Esophagus squamous epithelium (tissue), 4 donors: Measurements from ENCODE around the gene FKBP15.

Experiments
- CTCF ChIP-seq, 6 experiments: fragments of 450-650 bp in 4 of 6; fragments of 200-600 bp in 2 of 6; sonication (generic) in 2 of 6; IDR thresholded peaks; one replicate each; pipeline ENCODE4 v1.5.1; 2016 to 2019; ENCODE audit warnings: antibody characterized with exemption in 6 of 6, mild to moderate bottlenecking in 4 of 6, moderate library complexity in 4 of 6
- POLR2A ChIP-seq, 4 donors: fragments of 450-650 bp; IDR thresholded peaks; one replicate each; pipeline ENCODE4 v1.6.1; 2017; ENCODE audit warnings: antibody characterized with exemption in 4 of 4, mild to moderate bottlenecking in 4 of 4, moderate library complexity in 3 of 4

- TF ChIP-seq CTCF (IDR thresholded peaks at IDR 0.05) = peak in 5 of 6 experiments; percentile 27 to 57 (median 31)
- peak in 2 of 4 donors; percentile 64 to 77 for TF ChIP-seq POLR2A (IDR thresholded peaks at IDR 0.05)
Observed at GRCh38 chr9:113150670-113151611, 70.1 kb downstream of the FKBP15 start, which contains the start of gene SLC31A2.
